K562 (cell line): Measurements from ENCODE around the gene ADCY6. TPM values are rescaled to one million over a fixed set of nuclear protein-coding genes. Genes with fewer than 3 reads are reported as not detected.

ENCODE experiments used
- E2F3 ChIP-seq: fragments of 250-450 bp; sonication (Bioruptor Pico); IDR thresholded peaks from 2 replicates; pipeline ENCODE4 v1.4.0; 2020; ENCODE audit warnings: mild to moderate bottlenecking
- ETV5 ChIP-seq: sonication (generic); formaldehyde crosslinking; IDR thresholded peaks from 2 replicates; pipeline ENCODE4 v1.4.0; 2020; ENCODE audit warnings: low read depth, mild to moderate bottlenecking, missing genetic modification reagents
- HDAC3 ChIP-seq: fragments of 450-650 bp; IDR thresholded peaks from 2 replicates; pipeline ENCODE4 v1.6.1; 2018; ENCODE audit warnings: borderline replicate concordance, mild to moderate bottlenecking, moderate library complexity; ENCODE audit not compliant: partially characterized antibody
- KAT7 ChIP-seq: sonication (generic); formaldehyde crosslinking; IDR thresholded peaks from 2 replicates; pipeline ENCODE4 v1.8.0; 2022; ENCODE audit warnings: missing genetic modification reagents, mild to moderate bottlenecking, borderline replicate concordance
- MGA ChIP-seq: fragments of 450-650 bp; IDR thresholded peaks from 2 replicates; pipeline ENCODE4 v1.6.1; 2016; ENCODE audit warnings: mild to moderate bottlenecking, moderate library complexity
- NCOA2 ChIP-seq, 2 experiments: fragments of 450-650 bp; IDR thresholded peaks; 2 replicates each; pipeline ENCODE4 v1.6.1; 2018; ENCODE audit warnings: mild to moderate bottlenecking in 2 of 2, moderate library complexity in 1 of 2; ENCODE audit not compliant: partially characterized antibody in 2 of 2
- PHB2 ChIP-seq: fragments of 450-650 bp; IDR thresholded peaks from 2 replicates; pipeline ENCODE4 v1.6.1; 2017; ENCODE audit warnings: low read depth
- STAG1 ChIP-seq: sonication (generic); formaldehyde crosslinking; IDR thresholded peaks from 2 replicates; pipeline ENCODE4 v1.5.0; 2020; ENCODE audit warnings: missing genetic modification reagents, borderline replicate concordance
- ZFP36 ChIP-seq: fragments of 150-350 bp; IDR thresholded peaks from 2 replicates; pipeline ENCODE4 v1.6.1; 2018; ENCODE audit warnings: low read length, low read depth; ENCODE audit not compliant: partially characterized antibody
- ZNF124 ChIP-seq: sonication (generic); formaldehyde crosslinking; IDR thresholded peaks from 2 replicates; pipeline ENCODE4 v1.8.1; 2022; ENCODE audit warnings: missing genetic modification reagents
- ZNF609 ChIP-seq: sonication (generic); formaldehyde crosslinking; IDR thresholded peaks from 2 replicates; pipeline ENCODE4 v1.8.1; 2023; ENCODE audit warnings: missing genetic modification reagents, mild to moderate bottlenecking, borderline replicate concordance
- ZNF766 ChIP-seq: fragments of 200-800 bp; sonication (Bioruptor generic); conservative IDR thresholded peaks from 2 replicates; pipeline ENCODE4 v1.6.1; 2016; ENCODE audit warnings: missing genetic modification characterization, missing compliant biosample characterization
- polyA plus RNA-seq, 8 experiments: library from polyadenylated mRNA; depleted of rRNA in 4 of 8; stranded (reverse) in 5 of 8; unstranded in 3 of 8; fragments of >200 nt; fragmentation: Nextera tagmentation in 2 of 8; fragmentation: Illumina TruSeq in 1 of 8; extraction: Ambion mirVana in 2 of 8; extraction: Trizol in 1 of 8; gene quantifications; 2 replicates each; pipeline versions ENCODE4 v1.2.1 to v1.2.3, GENCODE V29; 2011 to 2014; ENCODE audit warnings: inconsistent platforms in 1 of 8, missing spikeins in 1 of 8
- total RNA-seq, 7 experiments: library from RNA; depleted of rRNA in 6 of 7; stranded (reverse); fragments of >200 nt in 6 of 7; fragmentation: Illumina TruSeq in 2 of 7; extraction: Trizol in 2 of 7; gene quantifications; 2 replicates each; pipeline versions ENCODE4 v1.2.1 to v1.2.3, GENCODE V29; 2011 to 2021; ENCODE audit warnings: low replicate concordance in 1 of 7

Gene ADCY6
- total and polyA plus RNA-seq, 9 of the 15 experiments (the other 6 are each of a cell fraction or from before 2014, with no cell fraction given): 0.01 to 1.0 (median 0.53) TPM

- no peak for TF ChIP-seq MGA
- TF ChIP-seq ZNF766: no peak
- TF ChIP-seq PHB2: no peak
- TF ChIP-seq ZFP36: no peak
- no peak for TF ChIP-seq ZNF124
- TF ChIP-seq ETV5 (CRISPR knock-in tag): no peak
- TF ChIP-seq ZNF609 (CRISPR knock-in tag): no peak
- TF ChIP-seq E2F3 (CRISPR knock-in tag): no peak
- TF ChIP-seq NCOA2 (IDR thresholded peaks at IDR 0.05; ENCODE audit: partially characterized antibody in 2 of 2): no peak
- no peak for TF ChIP-seq HDAC3
- TF ChIP-seq STAG1 (CRISPR knock-in tag): no peak
- no peak for TF ChIP-seq KAT7 (CRISPR knock-in tag)
Measured at GRCh38 chr12:48775991-48776649, 12.8 kb downstream of the ADCY6 start (continued).
